IMR-90 (cell line): ENCODE results near the gene NDUFAF8. TPM values are rescaled to one million over a fixed set of nuclear protein-coding genes. Genes with fewer than 3 reads are reported as not detected.

Experiments
- ATAC-seq: fragments of 200-7000 bp; cut with Tn5 transposase; 2 replicates; pipeline ENCODE4 v1.9.1; 2020; ENCODE audit warnings: low read depth, mild to moderate bottlenecking, moderate library complexity
- BruUV-seq: library from RNA; stranded (reverse); fragments of 400-500 nt; replicated peaks from 2 replicates; lab custom pipeline; 2021; lab: Mats Ljungman, UMichigan
- CTCF ChIA-PET: fragments of 300-600 bp; formaldehyde crosslinking; extraction: SDS; loops from one replicate; lab custom pipeline; 2021; ENCODE audit warnings: antibody characterized with exemption; lab: Yijun Ruan, JAX
- POLR2A ChIA-PET: fragments of 300-600 bp; sonication (Branson Sonifier 250); formaldehyde crosslinking; loops from one replicate; lab custom pipeline; 2022; ENCODE audit warnings: antibody characterized with exemption; ENCODE audit not compliant: unreplicated experiment; lab: Charles Lee
- DNase-seq: peaks from one replicate; pipeline ENCODE4 v3.0.0; 2013
- H2AFZ ChIP-seq: replicated peaks from 2 replicates; pipeline ENCODE3; 2013; ENCODE audit warnings: low read length, mild to moderate bottlenecking; ENCODE audit not compliant: poor library complexity
- H2AK5ac ChIP-seq: 2 replicates; pipeline ENCODE4 v1.6.1; 2013; ENCODE audit warnings: low read depth, low read length, inconsistent platforms
- H2AK9ac ChIP-seq: replicated peaks from 2 replicates; pipeline ENCODE3; 2013; ENCODE audit warnings: mild to moderate bottlenecking, low read depth, low read length, moderate library complexity; ENCODE audit not compliant: poor library complexity
- H2BK120ac ChIP-seq: 2 replicates; pipeline ENCODE4 v1.6.1; 2013; ENCODE audit warnings: low read depth, low read length, inconsistent platforms
- H2BK15ac ChIP-seq: 3 replicates; pipeline ENCODE4 v1.6.1; 2013; ENCODE audit warnings: low read depth, low read length, inconsistent platforms
- H2BK20ac ChIP-seq: 2 replicates; pipeline ENCODE4 v1.6.1; 2013; ENCODE audit warnings: low read depth, mild to moderate bottlenecking, inconsistent platforms, low read length, moderate library complexity
- H2BK5ac ChIP-seq: 2 replicates; pipeline ENCODE4 v1.6.1; 2013; ENCODE audit warnings: mild to moderate bottlenecking, low read depth, low read length, inconsistent platforms; ENCODE audit not compliant: poor library complexity, severe bottlenecking
- H3K14ac ChIP-seq: replicated peaks from 2 replicates; pipeline ENCODE4 v1.6.1; 2013; ENCODE audit warnings: low read depth, low read length, inconsistent platforms
- H3K18ac ChIP-seq: 2 replicates; pipeline ENCODE4 v1.6.1; 2013; ENCODE audit warnings: low read depth, low read length, control low read depth
- H3K23ac ChIP-seq: 2 replicates; pipeline ENCODE4 v1.6.1; 2013; ENCODE audit warnings: low read depth, low read length, inconsistent platforms
- H3K27ac ChIP-seq: 2 replicates; pipeline ENCODE4 v1.5.1; 2013; ENCODE audit warnings: mild to moderate bottlenecking, control low read depth, low read length; ENCODE audit not compliant: insufficient read depth
- H3K27me3 ChIP-seq: 2 replicates; pipeline ENCODE4 v1.6.1; 2013; ENCODE audit warnings: low read length; ENCODE audit not compliant: control insufficient read depth, insufficient read depth
- H3K36me3 ChIP-seq: 2 replicates; pipeline ENCODE4 v1.6.1; 2013; ENCODE audit warnings: low read length, mixed read lengths; ENCODE audit not compliant: control insufficient read depth, insufficient read depth
- H3K4ac ChIP-seq: 2 replicates; pipeline ENCODE4 v1.6.1; 2013; ENCODE audit warnings: low read depth, low read length, inconsistent platforms
- H3K4me1 ChIP-seq: 2 replicates; pipeline ENCODE4 v1.6.1; 2013; ENCODE audit warnings: low read length, mixed read lengths; ENCODE audit not compliant: control insufficient read depth, insufficient read depth
- H3K4me2 ChIP-seq: 2 replicates; pipeline ENCODE4 v1.6.1; 2013; ENCODE audit warnings: low read depth, mild to moderate bottlenecking, control low read depth, low read length, moderate library complexity
- H3K4me3 ChIP-seq: 2 replicates; pipeline ENCODE4 v1.5.1; 2013; ENCODE audit warnings: low read depth, mild to moderate bottlenecking, control low read depth, low read length, moderate library complexity; ENCODE audit not compliant: insufficient read depth
- H3K56ac ChIP-seq: 2 replicates; pipeline ENCODE4 v1.6.1; 2013; ENCODE audit warnings: low read length, inconsistent platforms; ENCODE audit not compliant: insufficient read depth; ENCODE audit errors: extremely low read depth
- H3K79me1 ChIP-seq, 2 experiments: 2 replicates each; pipeline ENCODE4 v1.6.1; 2013; ENCODE audit warnings: low read length in 2 of 2, inconsistent platforms in 1 of 2, low read depth in 1 of 2
- H3K9ac ChIP-seq: 2 replicates; pipeline ENCODE4 v1.6.1; 2013; ENCODE audit warnings: low read depth, low read length, control low read depth
- H3K9me1 ChIP-seq: 2 replicates; pipeline ENCODE4 v1.6.1; 2013; ENCODE audit warnings: low read length, inconsistent platforms; ENCODE audit not compliant: insufficient read depth
- H3K9me3 ChIP-seq: 2 replicates; pipeline ENCODE4 v1.6.1; 2013; ENCODE audit warnings: low read length; ENCODE audit not compliant: control insufficient read depth, insufficient read depth
- H4K20me1 ChIP-seq: 2 replicates; pipeline ENCODE4 v1.6.1; 2013; ENCODE audit warnings: low read length, inconsistent platforms; ENCODE audit not compliant: insufficient read depth
- H4K5ac ChIP-seq: 2 replicates; pipeline ENCODE4 v1.6.1; 2013; ENCODE audit warnings: mild to moderate bottlenecking, low read depth, low read length, control low read depth
- H4K8ac ChIP-seq, 2 experiments: 2 replicates each; pipeline ENCODE4 v1.6.1; 2013; ENCODE audit warnings: low read depth in 2 of 2, low read length in 2 of 2, control low read depth in 1 of 2, inconsistent platforms in 1 of 2
- H4K91ac ChIP-seq: 2 replicates; pipeline ENCODE4 v1.6.1; 2013; ENCODE audit warnings: low read depth, low read length, inconsistent platforms; ENCODE audit not compliant: insufficient read depth
- BHLHE40 ChIP-seq: fragments of 150-350 bp; IDR thresholded peaks from 2 replicates; pipeline ENCODE4 v1.6.1; 2016; ENCODE audit warnings: mild to moderate bottlenecking, low read depth, low read length
- CTCF ChIP-seq: conservative IDR thresholded peaks from 2 replicates; pipeline ENCODE4 v1.5.1; 2012; ENCODE audit warnings: mild to moderate bottlenecking, low read depth, low read length, improper control_type of control experiment
- USF2 ChIP-seq: fragments of 150-350 bp; IDR thresholded peaks from 2 replicates; pipeline ENCODE4 v1.6.1; 2017; ENCODE audit warnings: mild to moderate bottlenecking, antibody characterized with exemption, low read length, low read depth
- WGBS, 2 experiments: methylation state at CpG; one replicate each; pipeline versions ENCODE4 v1.1.5 to v1.1.7; 2013; ENCODE audit warnings: missing lambda C conversion rate in 2 of 2; ENCODE audit not compliant: insufficient read length in 1 of 2; ENCODE audit errors: extremely low coverage in 2 of 2; 5-methylcytosine and 5-hydroxymethylcytosine counted together
- dilution Hi-C: fragments of 300-500 bp; cut with HindIII; formaldehyde crosslinking; loops from one replicate; pipeline ENCODE4 v1.14.3; 2018; ENCODE audit warnings: low sequenced_read_pairs; ENCODE audit not compliant: unreplicated experiment
- in situ Hi-C: fragments of 300-500 bp; cut with MboI; formaldehyde crosslinking; loops from 3 replicates; pipeline ENCODE4 v1.14.3; 2019; ENCODE audit warnings: low sequenced_read_pairs, inconsistent platforms, mixed read lengths
- intact Hi-C: fragments of 100-400 bp; cut with micrococcal nuclease; formaldehyde crosslinking; loops from 2 replicates; pipeline ENCODE4 v1.10.0; 2022
- polyA plus RNA-seq, 3 experiments: library from polyadenylated mRNA; depleted of rRNA; stranded (reverse); fragments of >200 nt; gene quantifications; 2 replicates each; pipeline ENCODE4 v1.2.3, GENCODE V29; 2012; ENCODE audit warnings: low replicate concordance in 1 of 3
- total RNA-seq: library from RNA; depleted of rRNA; stranded (reverse); fragments of >200 nt; gene quantifications from 2 replicates; pipeline ENCODE4 v1.2.3, GENCODE V29; 2012

The NDUFAF8 gene
- total and polyA plus RNA-seq, 2 of the 4 experiments (the other 2 are of a cell fraction): 11.1 to 65.0 TPM

GRCh38 chr17:81263371-81264181, 24.5 kb downstream of the NDUFAF8 start (continued):
- TF ChIP-seq CTCF: no peak

GRCh38 chr17:81264640-81265039, 25.5 kb downstream of the NDUFAF8 start:
- no peak overlapping the region for H2BK5ac ChIP-seq
- H3K27me3 ChIP-seq: no peaks in the 10 kb centered on the region
- no peak overlapping the region for H3K23ac ChIP-seq
- H3K79me1 ChIP-seq: peaks cover 0 to 12% of the 10 kb centered on the region in 2 experiments; a peak in 3 of 4 replicates
- H2AK5ac ChIP-seq: no peak overlapping the region
- H3K9ac ChIP-seq: no peak overlapping the region
- no peak for ATAC-seq
- no peak overlapping the region for H3K4me2 ChIP-seq
- no peak overlapping the region for H2AFZ ChIP-seq
- H2AK9ac ChIP-seq: no peak overlapping the region
- H3K9me1 ChIP-seq: peaks cover 5% of the 10 kb centered on the region; the same call in 1 of the 2 replicates
- no peak overlapping the region for H3K4me3 ChIP-seq
- no peak overlapping the region for H3K18ac ChIP-seq
- no peaks in the 10 kb centered on the region for H3K4me1 ChIP-seq
- TF ChIP-seq BHLHE40 (no peak), USF2 (no peak)
- H2BK120ac ChIP-seq: no peak overlapping the region
- H4K20me1 ChIP-seq: no peaks in the 10 kb centered on the region
- H3K9me3 ChIP-seq: no peaks in the 10 kb centered on the region
- no peak overlapping the region for H3K14ac ChIP-seq
- H3K4ac ChIP-seq: no peak overlapping the region
- H4K5ac ChIP-seq: no peak overlapping the region
- no peak overlapping the region for H2BK15ac ChIP-seq
- dilution Hi-C loops (no loop called here), in situ Hi-C loops (no loop called here), intact Hi-C loops (no loop called here)
- no peak overlapping the region for H4K91ac ChIP-seq
- 96% methylated on average over 4 of the region's 12 CpGs; no CpG with 5 or more reads in 1 of the 2 experiments for WGBS, 2 experiments
- no peak overlapping the region for H3K56ac ChIP-seq
- CTCF ChIA-PET: no interaction called here
- no peak overlapping the region for H2BK20ac ChIP-seq
- no peak overlapping the region for H3K27ac ChIP-seq
- POLR2A ChIA-PET: no interaction called here
- BruUV-seq: no TSS peak
- DNase-seq: no peak
- no peak overlapping the region for H4K8ac ChIP-seq
- H3K36me3 ChIP-seq: peaks cover 65% of the 10 kb centered on the region
